Stimulated activated CD4-positive, alpha-beta T cell treated with anti-CD3 and anti-CD28 coated beads, Interleukin-2, amount 100 ng/mL, for 4 hours (primary cell): ENCODE measurements around the gene NGLY1.
A peak's percentile ranks its signal among the peaks of the same experiment; 100 is the strongest.

ENCODE experiments used
- DNase-seq: peaks from one replicate; pipeline ENCODE4 v3.0.0-alpha.2; 2020; ENCODE audit warnings: low read depth

NGLY1 gene

GRCh38 chr3:25782938-25783660 is at the start of gene NGLY1:
Gene NGLY1 (minus strand): TSS chr3:25783443. CDS start chr3:25783390, 53 bp downstream.
- DNase-seq, result peak; percentile 81

DNA sequence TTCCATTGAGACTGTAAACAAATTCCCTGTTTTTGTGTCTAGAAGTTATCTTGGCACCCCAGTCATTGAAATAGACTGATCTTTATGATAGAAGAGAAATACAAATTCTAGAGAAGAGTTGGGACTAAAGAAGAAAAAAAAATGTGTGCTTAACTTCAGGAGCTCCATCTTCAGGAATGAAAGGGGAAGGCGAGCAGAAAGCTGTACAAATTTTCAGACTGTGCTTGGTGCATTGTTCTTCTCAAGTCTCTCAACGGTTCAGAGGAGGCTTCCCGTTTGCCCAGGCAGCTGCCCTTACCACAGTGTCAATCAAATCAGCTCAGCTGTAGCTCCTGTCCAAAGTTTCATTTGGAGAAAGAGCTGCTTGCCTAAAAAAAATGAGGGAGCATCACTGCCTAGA is 48.3 kb upstream of the NGLY1 start:
- no peak for DNase-seq

DNA sequence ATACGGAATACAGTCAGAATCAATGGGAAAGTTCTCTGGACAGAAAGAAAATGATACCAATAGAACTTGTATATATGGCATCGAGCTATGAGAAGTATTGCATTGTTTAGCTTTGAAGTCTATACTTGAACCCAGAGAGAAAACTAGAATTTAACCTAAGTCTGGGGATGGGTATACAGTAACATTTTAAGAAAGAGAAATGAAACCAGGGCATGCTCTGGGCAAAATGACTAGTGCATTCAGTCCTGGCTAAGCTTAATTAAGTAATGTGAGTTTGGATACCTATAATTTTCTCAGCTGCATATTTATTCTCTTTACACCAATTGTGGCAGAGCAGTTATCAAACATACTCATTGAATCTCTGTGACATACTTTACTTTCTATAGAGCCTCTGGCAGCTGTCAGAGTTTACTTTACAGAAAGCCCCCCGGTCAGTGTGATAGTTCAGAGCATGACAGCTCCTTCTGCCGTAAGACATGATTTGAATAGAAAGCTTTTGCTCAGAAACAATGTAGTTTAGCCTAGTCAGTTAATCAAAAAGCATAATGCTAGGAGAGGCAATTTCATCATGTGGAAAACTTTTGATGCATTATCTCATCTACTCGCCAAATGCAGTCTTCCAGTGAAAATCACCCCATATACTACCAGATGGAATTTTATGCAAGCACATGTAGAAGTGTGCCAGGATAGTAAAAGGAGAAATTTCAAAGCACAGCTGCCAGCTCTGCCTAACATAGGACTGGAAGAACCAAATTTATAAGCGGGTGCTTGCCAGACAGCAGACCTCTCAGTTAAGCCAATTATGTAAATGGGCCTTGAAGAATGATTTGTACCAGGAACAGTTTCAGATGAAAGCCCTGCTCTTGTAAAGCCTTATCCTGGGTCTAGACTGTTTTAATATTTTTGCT is 47.4 kb upstream of the NGLY1 start:
- no peak for DNase-seq

GRCh38 chr3:25826510-25826909 is 43.3 kb upstream of the NGLY1 start:
- no peak for DNase-seq

GRCh38 chr3:25823314-25823713 is 40.1 kb upstream of the NGLY1 start:
- DNase-seq, result no peak

- DNase-seq, result no peak
These were observed 38.7 kb upstream of the NGLY1 start for GRCh38 chr3:25821746-25822573.

DNA sequence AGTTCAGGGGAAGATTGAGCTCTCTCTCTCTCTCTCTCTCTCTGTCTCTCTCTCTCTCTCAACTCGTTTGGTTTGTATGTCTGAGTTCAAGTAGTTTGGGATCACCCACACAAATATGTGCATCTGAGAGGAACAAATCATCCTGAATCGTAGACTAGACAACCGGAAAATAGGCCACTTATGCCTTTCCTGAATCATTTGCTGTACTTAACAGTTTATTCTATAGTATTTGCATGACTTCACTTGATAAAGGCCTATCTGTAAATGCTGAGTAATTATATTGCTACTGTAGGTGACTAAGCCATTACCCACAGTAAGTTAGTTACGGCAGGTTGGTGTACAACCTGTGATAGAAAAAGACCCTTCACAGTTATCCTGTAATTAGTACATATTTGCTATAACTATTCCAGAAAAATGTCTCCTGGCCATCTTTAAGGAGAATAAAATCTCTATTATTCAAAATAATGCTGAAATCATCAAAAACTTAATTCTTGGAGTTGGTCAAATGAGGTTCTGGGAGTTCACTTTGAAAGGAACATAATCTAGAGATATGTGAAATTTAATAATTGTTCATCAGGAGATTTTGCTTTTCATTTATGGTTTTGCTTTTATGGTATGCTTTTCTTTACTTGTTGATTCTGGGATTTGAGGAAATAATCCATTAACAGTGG is 37.7 kb upstream of the NGLY1 start:
- no peak for DNase-seq

DNA sequence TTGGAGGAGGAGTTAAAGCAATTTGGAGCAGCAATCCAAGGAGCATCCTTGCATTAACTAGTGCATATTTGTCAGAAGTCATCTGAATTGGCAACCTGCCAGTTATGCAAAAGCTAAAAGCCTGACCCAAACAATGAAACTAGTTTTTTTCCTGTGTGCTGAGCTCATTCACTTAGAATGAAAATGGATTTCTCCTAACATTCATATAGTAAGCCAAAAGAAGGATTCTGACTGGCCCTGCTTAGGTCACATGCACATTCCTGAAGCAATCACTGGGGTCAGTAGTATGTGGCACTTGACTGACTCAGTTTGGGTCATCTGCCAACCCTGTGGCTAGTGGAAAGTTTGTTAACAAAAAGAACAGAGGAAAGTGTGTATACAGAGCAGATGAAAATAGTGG is 37.1 kb upstream of the NGLY1 start:
- no peak for DNase-seq

GRCh38 chr3:25818335-25818734 is 35.1 kb upstream of the NGLY1 start:
- DNase-seq, result no peak

DNA sequence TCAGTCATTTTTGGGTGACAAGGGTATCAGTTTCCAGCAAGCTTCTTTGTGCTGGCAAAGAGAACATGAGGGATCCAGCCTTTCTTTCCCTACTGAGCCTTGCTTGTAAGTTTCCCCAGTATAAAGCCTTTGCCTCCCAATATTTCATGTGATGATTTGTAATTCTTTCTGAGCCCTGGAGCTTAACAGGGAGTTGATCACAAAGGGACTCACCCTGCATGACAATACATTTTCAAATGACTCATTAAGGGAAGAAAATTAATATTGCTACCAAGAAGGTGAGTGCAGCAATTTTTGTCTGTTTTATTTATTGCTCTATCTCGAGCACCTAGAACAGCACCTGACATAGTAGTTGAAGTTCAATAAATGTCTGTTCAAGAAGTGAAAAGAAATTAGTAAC is 34.4 kb upstream of the NGLY1 start:
- DNase-seq, result no peak

DNA sequence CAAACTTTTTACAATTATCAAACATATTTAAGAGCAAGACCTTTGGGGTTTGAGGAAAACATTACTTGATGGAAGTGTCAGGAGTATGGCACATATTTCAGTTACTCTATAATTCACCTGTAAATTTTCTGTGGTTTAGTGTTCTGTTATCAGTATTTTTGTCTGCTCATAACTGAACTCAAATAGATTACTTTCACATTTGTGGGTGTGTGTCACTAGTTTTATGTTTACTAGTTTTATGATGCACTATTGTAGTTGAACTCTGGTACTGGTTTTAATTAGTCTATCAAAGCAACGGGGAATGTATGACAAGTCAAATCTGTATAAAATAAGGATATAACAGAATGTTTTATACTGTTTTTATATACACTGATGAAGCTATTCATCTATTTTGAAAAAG is 33.9 kb upstream of the NGLY1 start:
- no peak for DNase-seq

DNA sequence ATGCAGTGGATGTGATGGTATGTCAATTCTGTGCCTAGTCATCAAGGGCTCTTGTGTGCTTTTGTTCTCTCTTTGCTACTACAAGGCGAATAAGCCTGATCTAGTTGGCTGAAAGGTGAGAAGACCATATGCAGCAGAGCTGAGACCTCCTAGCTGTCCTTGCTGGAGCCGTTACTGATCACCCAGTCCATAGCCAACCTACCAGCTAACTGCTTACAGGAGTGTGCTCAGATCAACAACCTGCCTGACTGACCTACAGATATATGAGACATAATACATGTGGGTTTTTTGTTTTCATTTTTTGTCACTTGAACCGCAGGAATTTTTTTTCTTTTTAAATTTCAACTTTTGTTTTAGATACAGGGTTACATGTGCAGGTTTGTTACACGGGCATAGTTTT is 29.4 kb upstream of the NGLY1 start:
- no peak for DNase-seq

DNA sequence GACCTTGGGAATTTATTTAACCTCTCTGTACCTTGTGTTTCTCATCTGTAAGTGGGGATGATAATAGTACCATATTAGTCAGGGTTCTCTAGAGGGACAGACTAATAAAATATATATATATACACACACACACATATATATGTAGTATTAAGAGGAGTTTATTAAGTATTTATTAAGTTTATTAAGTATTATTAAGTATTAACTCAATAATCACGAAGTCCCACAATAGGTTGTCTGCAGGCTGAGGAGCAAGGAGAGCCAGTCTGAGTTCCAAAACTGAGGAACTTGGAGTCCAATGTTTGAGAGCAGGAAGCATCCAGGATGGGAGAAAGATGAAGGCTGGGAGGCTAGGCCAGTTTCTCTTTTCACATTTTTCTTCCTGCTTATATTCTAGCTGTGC is 21.4 kb upstream of the NGLY1 start:
- DNase-seq, result no peak

- no peak for DNase-seq
These were observed 20.6 kb upstream of the NGLY1 start for GRCh38 chr3:25803833-25804232.

DNA sequence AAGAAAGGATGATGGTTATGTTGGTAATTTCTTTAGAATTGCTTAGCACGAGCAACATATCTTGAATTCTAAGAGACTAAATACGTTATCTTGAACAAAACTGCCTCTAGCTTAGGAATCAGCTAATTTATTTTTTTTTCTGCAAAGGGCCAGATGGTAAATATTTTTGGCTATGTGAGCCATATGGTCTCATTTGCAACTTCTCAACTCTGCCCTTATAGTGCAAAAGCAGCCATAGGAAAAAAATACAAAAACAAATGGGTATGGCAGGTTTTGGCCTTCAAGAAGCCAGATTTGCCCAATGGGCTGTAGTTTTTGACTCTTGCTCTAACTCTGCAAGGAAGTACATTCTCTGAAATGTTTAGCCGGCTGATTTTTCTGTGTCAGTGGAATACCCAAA is 18.5 kb upstream of the NGLY1 start:
- DNase-seq, result no peak

DNA sequence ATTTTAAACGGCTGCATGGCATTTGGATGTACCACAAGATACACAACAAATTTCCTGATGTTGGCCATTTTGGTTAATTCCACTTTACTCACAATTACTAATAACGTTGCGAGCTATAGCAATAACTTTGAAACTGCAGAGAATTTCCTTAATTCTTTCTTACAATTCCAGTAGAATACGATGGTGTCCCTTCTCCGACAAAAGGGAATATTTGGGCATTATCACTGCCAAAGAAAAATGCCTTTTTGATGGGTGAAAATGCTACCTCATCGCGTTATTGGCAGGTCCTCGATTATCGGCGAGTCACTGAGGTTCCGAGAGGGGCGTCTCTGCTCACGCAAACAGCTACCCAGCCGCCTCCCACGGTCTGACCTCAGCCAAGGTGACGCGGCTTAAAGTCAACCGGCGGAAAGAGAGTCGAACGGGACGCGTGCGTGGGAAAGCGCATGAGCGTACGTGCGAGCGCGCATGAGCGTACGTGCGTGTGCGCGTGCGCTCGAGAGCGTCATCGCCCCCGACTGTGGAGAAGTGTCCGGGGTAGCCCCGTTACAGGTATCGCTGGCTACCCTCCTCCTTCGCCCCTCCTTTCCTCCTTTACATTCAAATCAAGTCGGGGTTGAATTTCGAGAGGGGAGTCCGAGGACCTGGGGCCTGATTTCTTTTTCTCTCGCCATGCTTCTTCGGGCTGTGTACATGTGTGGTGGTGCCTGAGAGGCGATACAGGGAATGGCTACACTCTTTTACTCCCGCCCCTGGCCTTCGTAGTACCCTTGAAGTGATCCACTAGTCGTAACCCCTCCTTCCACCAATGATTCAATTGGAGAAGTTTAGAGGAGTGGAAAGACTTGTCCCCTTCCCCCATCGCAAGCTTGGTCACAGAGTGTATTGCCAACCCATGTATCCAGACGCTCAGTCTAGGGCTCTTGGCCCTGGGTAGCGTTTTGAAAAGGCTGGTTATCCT is 6.6 kb upstream of the NGLY1 start, which contains the start of gene OXSM:
Gene OXSM, plus strand, starts transcription at position 495 of the 961 bp plus-strand sequence. CDS start 931 bp downstream, outside the sequence.
- DNase-seq, result peak; percentile 94

- DNase-seq, result no peak
These were observed 6.0 kb upstream of the NGLY1 start for GRCh38 chr3:25789209-25789595.

DNA sequence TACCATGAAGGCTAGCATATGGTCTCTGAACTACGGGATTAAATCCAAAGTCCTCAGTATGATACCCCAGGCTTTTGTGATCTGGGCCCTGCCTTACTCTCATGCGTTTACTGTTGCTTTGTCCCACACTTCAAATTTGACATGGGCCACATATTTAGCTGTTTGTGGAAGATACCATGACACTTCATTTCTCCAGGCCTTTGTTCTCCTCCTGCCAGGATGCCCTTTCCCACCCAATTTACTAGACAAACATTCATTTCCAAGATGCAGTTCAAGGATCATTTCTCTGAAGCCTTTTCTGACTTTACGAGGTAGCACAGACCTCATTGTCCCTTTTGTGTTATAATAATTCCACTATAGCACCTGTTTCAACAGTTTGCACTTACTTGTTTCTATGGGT is 4.4 kb upstream of the NGLY1 start:
- no peak for DNase-seq

DNA sequence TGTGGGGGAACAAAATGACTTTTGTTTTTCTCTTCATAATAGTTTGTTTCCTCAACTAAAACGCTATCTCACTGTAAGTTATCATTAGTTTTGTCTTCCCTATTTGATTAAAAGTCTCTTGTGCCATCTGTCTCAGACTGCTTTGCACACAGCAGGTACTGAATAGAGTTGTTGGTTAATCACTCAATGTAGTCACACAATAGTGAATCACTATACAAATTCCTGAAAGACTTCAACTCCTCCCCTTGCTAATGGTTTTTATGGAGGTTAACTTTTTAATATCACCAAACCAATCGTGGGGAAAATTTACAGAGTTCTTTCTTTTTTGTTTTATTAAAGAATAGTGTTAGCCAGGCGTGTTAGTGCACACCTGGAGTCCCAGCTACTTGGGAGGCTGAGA is 2.6 kb upstream of the NGLY1 start:
- no peak for DNase-seq

DNA sequence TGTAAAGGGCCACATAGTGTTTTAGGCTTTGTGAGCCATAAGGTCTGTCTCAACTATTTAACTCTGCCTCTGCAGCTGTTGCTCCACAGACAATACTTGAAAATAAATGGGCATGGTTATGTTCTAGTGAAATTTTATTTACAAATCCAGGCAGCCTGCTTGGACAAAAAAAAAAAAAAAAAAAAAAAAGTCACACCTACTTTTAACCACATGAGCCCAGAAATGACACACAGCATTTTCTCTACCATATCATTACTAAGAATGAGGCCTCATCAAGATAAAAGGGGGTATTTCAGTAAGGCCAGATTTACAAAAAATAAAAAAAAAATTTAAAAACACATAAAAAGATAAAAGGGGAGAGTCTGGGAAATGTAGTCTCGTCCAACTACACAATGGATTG is 1.7 kb upstream of the NGLY1 start:
- no peak for DNase-seq
